ENCODE measurements around the gene ADGRE1. TPM values are rescaled to one million over a fixed set of nuclear protein-coding genes. Genes with fewer than 3 reads are reported as not detected.

Gene ADGRE1
- total and polyA plus RNA-seq, 2 of the 4 experiments (the other 2 are of a cell fraction) = not detected

GRCh38 chr19:6888967-6889366 is 1.6 kb downstream of the ADGRE1 start:
- H2BK15ac ChIP-seq (ENCODE audit: low read depth, low read length) = no peak overlapping the region
- H3K36me3 ChIP-seq (ENCODE audit: control insufficient read depth, insufficient read depth, low read length) = no peaks in the 10 kb centered on the region
- H2BK20ac ChIP-seq (ENCODE audit: low read depth, low read length) = no peak overlapping the region
- H3K27ac ChIP-seq (ENCODE audit: insufficient read depth, low read length) = no peak overlapping the region
- no peaks in the 10 kb centered on the region for H3K79me1 ChIP-seq (ENCODE audit: low read depth in 1 of 2, low read length in 2 of 2)
- 64 to 100% methylated on average over 1 to 2 of the region's 2 CpGs for WGBS, 2 experiments (ENCODE audit: extremely low coverage in 2 of 2, insufficient read length in 1 of 2)
- intact Hi-C loops (cut with micrococcal nuclease) (no loop called here), dilution Hi-C loops (cut with HindIII; ENCODE audit: low sequenced_read_pairs, unreplicated experiment) (no loop called here), in situ Hi-C loops (cut with MboI; ENCODE audit: low sequenced_read_pairs) (no loop called here)
- no peak overlapping the region for H3K18ac ChIP-seq (ENCODE audit: low read depth, low read length)
- H2AK9ac ChIP-seq (replicated peaks; ENCODE audit: low read depth, low read length, poor library complexity) = no peak overlapping the region
- H2AFZ ChIP-seq (replicated peaks; ENCODE audit: low read length, poor library complexity) = no peak overlapping the region
- no peaks in the 10 kb centered on the region for H4K20me1 ChIP-seq (ENCODE audit: insufficient read depth, low read length)
- no peaks in the 10 kb centered on the region for H3K4me1 ChIP-seq (ENCODE audit: control insufficient read depth, insufficient read depth, low read length)
- H3K4me2 ChIP-seq (ENCODE audit: low read depth, low read length) = no peak overlapping the region
- H3K4me3 ChIP-seq (ENCODE audit: insufficient read depth, low read depth, low read length) = no peak overlapping the region
- no peak overlapping the region for H3K56ac ChIP-seq (ENCODE audit: extremely low read depth, insufficient read depth, low read length)
- DNase-seq (no peak), ATAC-seq (ENCODE audit: low read depth) (no peak)
- no peak overlapping the region for H4K5ac ChIP-seq (ENCODE audit: low read depth, low read length)
- H3K4ac ChIP-seq (ENCODE audit: low read depth, low read length) = no peak overlapping the region
- no peak overlapping the region for H3K9ac ChIP-seq (ENCODE audit: low read depth, low read length)
- no TSS peak for BruUV-seq (replicated peaks)
- H3K9me3 ChIP-seq (ENCODE audit: control insufficient read depth, insufficient read depth, low read length) = peaks cover 13% of the 10 kb centered on the region
- H3K14ac ChIP-seq (replicated peaks; ENCODE audit: low read depth, low read length) = no peak overlapping the region
- H3K27me3 ChIP-seq (ENCODE audit: control insufficient read depth, insufficient read depth, low read length) = no peaks in the 10 kb centered on the region
- peak overlapping the region; percentile 8 for H2BK5ac ChIP-seq (ENCODE audit: low read depth, low read length, poor library complexity, severe bottlenecking)
- TF ChIP-seq, protein P1, sequence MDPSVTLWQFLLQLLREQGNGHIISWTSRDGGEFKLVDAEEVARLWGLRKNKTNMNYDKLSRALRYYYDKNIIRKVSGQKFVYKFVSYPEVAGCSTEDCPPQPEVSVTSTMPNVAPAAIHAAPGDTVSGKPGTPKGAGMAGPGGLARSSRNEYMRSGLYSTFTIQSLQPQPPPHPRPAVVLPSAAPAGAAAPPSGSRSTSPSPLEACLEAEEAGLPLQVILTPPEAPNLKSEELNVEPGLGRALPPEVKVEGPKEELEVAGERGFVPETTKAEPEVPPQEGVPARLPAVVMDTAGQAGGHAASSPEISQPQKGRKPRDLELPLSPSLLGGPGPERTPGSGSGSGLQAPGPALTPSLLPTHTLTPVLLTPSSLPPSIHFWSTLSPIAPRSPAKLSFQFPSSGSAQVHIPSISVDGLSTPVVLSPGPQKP (IDR thresholded peaks at IDR 0.05; ENCODE audit: borderline replicate concordance, low read depth, low read length) = no peak
- TF ChIP-seq FOS (IDR thresholded peaks at IDR 0.05; ENCODE audit: low read depth, low read length) = no peak
- no peak for TF ChIP-seq CTCF (conservative IDR thresholded peaks at IDR 0.05; ENCODE audit: low read depth, low read length)
- TF ChIP-seq MXI1 (IDR thresholded peaks at IDR 0.05; ENCODE audit: borderline replicate concordance, low read depth, low read length) = no peak
- TF ChIP-seq MAFK (IDR thresholded peaks at IDR 0.05; ENCODE audit: low read depth, low read length) = no peak
- TF ChIP-seq RAD21 (IDR thresholded peaks at IDR 0.05; ENCODE audit: low read length) = no peak
- no peak for TF ChIP-seq RFX5 (IDR thresholded peaks at IDR 0.05; ENCODE audit: low read depth, low read length)
- TF ChIP-seq BHLHE40 (IDR thresholded peaks at IDR 0.05; ENCODE audit: low read depth, low read length) = no peak
- TF ChIP-seq, protein P2, sequence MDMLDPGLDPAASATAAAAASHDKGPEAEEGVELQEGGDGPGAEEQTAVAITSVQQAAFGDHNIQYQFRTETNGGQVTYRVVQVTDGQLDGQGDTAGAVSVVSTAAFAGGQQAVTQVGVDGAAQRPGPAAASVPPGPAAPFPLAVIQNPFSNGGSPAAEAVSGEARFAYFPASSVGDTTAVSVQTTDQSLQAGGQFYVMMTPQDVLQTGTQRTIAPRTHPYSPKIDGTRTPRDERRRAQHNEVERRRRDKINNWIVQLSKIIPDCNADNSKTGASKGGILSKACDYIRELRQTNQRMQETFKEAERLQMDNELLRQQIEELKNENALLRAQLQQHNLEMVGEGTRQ (IDR thresholded peaks at IDR 0.05; ENCODE audit: low read depth, low read length) = no peak
- H3K9me1 ChIP-seq (ENCODE audit: insufficient read depth, low read length) = no peaks in the 10 kb centered on the region
- CTCF ChIA-PET = no interaction called here
- no peak overlapping the region for H4K91ac ChIP-seq (ENCODE audit: insufficient read depth, low read depth, low read length)
- no peak overlapping the region for H3K23ac ChIP-seq (ENCODE audit: low read depth, low read length)
- POLR2A ChIA-PET (ENCODE audit: unreplicated experiment) = no interaction called here
- no peak overlapping the region for H4K8ac ChIP-seq (ENCODE audit: low read depth in 2 of 2, low read length in 2 of 2)
- no peak overlapping the region for H2BK120ac ChIP-seq (ENCODE audit: low read depth, low read length)
- no peak overlapping the region for H2AK5ac ChIP-seq (ENCODE audit: low read depth, low read length)
